Measurements from ENCODE around the gene CCDC74A.
"Not testable (repeated sequence)": the region's sequence is repeated elsewhere in the genome, so short reads cannot be mapped to it uniquely, and the experiment has no call there.

The CCDC74A gene

DNA sequence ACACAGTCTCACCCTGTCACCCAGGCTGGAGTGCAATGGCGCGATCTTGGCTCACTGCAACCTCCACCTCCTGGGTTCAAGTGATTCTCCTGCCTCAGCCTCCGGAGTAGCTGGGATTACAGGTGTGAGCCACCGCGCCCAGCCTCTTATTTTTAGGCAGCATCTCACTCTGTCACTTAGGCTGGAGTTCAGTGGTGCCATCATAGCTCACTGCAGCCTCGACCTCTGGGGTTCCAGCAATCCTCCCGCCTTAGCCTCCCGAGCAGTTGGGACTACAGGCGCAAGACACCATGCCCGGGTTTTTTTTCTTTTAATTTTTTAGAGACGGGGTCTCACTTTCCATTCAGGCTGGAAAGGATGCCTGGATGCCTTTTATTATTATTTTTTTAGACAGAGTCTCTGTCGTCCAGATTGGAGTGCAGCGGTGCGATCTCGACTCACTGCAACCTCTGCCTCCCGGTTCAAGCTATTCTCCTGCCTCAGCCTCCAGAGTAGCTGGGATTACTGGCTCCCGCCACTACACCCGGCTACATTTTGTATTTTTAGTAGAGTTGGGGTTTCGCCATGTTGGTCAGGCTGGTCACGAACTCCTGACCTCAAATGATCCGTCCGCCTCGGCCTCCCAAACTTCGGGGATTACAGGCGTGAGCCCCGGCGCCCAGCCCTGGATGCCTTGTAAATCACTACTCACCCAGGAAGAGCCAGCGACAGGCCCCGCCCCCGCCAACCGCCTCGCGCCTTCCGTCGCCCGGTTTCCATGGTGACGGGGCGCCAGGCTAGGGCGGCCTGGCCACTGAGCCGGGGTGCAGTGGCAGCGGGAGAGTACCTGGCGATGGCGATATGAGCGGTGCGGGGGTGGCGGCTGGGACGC, at the start of gene CCDC74A:
TSS of gene CCDC74A (plus strand) at position 758 of the 871 bp plus-strand sequence. CDS start at position 841, 83 bp downstream.
- not testable (repeated sequence) for DNase-seq (ENCODE audit: low read depth)

DNA sequence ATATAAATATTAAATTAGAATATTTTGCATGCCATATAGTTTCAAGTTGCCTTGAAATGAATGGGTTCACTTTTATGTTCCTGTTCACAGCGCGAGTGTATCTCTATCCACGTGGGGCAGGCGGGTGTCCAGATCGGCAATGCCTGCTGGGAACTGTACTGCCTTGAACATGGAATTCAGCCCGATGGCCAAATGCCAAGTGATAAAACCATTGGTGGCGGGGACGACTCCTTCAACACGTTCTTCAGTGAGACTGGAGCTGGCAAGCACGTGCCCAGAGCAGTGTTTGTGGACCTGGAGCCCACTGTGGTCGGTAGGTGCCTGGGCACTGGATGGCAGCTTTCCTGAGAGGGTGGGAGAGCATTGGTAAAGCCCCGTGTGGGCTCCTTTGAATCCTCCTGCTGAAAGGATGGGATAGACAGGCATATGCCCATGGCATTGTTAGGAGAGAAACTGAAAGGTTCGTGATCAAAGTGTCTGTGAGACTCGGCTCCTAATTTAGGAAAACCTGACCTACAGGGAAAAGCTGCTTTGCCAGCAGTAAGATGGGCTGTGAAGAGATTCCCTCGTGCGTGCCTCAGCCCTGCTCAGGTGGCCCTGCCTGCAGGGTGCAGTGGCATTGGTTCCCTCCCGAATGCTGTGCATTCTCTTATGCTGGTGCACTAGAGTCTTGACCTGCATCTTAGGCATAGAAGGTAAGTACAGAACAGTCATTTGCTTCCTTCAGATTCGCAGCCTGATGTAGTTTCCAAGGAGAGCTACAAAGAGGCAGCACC, 49.4 kb upstream of the CCDC74A start:
- not testable (repeated sequence) for DNase-seq (ENCODE audit: low read depth)

DNA sequence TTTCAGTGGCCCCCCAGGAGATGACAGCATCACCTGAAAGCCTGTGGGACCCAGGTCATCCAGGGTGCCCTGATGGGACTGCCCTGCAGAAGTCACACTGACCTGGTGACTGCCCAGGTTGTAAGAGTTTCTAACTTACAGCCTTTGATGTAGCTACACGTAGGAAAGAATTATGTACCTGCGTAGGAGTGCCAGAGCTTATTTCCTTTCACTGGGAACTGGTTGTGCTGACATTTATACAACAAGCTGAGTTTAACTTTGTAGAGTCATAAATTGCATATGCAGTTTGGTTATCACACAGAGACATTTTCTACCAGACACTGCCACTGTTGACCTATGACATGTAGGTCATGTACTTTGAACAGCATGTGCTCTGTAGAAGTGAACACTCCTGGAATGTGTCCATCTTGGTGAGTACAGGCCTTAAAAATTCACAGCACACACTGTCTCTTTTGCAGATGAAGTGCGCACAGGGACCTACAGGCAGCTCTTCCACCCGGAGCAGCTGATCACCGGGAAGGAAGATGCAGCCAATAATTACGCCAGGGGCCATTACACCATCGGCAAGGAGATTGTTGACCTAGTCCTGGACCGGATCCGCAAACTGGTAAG, 48.7 kb upstream of the CCDC74A start:
- not testable (repeated sequence) for DNase-seq (ENCODE audit: low read depth)

DNA sequence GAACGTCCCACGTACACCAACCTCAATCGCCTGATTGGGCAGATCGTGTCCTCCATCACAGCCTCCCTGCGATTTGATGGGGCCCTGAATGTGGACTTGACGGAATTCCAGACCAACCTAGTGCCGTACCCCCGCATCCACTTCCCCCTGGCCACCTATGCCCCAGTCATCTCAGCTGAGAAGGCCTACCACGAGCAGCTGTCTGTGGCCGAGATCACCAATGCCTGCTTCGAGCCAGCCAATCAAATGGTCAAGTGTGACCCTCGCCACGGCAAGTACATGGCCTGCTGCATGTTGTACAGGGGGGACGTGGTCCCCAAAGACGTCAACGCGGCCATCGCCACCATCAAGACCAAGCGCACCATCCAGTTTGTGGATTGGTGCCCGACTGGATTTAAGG, 47.3 kb upstream of the CCDC74A start:
- not testable (repeated sequence) for DNase-seq (ENCODE audit: low read depth)

DNA sequence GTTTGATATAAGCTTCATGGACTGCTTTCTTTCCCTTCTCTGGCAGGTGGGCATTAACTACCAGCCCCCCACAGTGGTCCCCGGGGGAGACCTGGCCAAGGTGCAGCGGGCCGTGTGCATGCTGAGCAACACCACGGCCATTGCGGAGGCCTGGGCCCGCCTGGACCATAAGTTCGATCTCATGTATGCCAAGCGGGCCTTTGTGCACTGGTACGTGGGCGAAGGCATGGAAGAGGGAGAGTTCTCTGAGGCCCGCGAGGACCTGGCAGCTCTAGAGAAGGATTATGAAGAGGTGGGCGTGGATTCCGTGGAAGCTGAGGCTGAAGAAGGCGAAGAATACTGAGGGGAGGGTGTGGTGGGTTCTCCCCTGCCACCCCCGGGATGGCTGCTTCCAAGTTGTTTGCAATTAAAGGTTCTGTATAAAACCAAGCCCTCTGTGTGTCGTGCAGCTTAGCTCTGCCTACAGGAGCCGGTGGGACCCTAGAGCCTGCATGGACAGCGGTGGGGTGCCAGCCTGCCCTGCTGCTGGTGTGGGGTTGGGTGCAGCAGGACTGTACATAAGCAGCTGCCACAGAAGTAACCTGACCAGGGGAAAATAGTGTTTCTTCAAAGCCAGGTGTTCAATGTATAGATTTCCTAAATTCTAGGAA, 45.1 kb upstream of the CCDC74A start:
- DNase-seq (ENCODE audit: low read depth), result not testable (repeated sequence)

DNA sequence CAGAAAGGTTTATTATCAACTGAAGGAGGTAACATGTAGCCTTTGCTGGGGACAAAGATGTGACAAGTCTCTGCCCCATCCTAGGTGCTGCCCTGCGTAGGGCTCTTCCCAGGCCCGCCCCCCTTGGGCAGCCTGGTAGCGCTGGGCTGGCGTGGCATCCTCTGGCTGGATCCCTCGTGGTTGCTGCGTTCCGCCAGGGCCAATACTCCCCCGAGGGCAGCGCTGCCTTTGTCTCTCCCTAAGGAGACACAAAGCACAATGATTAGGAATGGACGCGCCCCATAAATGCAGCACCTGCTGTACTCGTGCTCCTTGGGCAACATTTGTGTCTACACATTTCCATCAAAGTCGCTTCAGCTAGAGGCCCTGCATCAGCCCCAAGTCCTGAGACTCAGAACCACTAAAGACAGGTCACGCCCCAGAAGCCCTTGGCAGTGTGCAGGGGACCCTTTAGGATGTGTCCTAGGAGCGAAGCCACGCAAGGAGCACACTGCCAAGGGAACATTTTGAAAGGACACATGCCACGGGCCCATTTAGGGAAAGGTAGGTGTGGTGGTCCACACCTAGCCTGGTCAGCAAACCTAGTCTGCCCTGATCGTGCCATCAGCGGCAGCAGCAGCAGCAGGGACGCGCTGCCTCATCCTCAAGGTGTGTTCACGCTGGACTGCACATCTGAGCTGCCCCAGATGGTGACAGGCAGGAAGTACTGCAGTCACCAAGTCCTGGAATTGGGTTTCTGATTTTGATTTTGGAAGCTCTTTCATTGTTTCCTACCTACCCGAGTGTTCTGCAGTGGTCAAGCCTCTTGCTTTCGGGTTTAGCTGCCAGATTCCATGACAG, 43.5 kb upstream of the CCDC74A start:
- not testable (repeated sequence) for DNase-seq (ENCODE audit: low read depth)

DNA sequence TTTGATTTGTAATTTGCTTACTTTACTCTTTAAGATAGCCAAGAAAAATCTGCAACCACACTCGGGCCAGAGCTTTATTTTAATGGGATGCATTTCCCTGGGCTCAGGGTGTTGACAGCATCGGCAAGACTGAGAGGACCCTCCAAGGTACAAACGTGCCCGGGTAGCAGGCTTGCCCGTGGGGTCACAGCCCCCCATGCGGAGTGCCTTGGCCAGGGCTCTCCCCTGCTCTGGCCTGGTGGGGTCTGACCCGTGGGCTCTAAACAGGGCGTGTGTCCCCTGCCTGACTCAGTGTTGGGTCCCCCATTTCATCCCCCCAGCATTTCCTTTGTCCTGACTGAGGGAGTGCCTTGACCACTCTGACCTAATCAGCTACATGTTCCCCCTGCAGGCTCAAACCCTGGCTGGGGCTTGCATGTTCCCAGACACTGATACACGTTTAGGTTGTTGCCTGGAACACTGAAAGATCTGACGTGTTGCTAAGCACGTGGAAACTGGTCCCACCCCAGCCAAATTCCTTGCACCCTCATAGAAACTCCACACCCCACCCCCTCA, 42.7 kb upstream of the CCDC74A start:
- not testable (repeated sequence) for DNase-seq (ENCODE audit: low read depth)

DNA sequence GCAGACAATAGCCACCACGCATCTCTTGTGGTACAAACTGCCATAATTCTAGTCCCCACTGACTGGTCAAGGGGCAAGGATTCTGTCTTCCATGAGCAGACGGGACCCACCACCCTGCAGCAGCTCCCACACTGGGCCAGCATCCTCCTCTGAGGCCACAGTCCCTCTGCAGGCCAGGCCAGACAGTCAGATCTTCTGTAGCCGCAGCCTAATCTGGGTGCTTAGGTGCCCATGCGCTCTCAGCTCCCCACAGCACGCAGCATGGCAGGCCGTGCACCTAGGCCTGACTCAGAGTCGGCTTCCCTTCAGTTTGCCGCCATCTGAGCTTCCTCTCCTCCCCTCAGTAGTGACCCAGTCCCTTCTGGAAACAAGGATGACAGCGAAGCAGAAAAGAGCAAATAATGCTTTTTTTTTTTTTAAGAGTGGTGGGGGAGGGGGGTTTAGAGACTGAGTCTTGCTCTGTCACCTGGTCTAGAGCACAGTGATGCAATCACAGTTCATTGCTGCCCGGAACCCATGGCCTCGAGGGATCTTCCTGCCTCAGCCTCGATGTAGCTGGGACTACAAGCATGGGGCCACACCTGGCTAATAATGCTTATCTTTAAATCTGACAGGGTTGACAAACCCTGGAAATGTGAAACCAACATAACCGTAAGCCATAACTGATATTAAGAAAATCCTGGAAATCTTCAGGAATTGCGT, 41.3 kb upstream of the CCDC74A start:
- not testable (repeated sequence) for DNase-seq (ENCODE audit: low read depth)

DNA sequence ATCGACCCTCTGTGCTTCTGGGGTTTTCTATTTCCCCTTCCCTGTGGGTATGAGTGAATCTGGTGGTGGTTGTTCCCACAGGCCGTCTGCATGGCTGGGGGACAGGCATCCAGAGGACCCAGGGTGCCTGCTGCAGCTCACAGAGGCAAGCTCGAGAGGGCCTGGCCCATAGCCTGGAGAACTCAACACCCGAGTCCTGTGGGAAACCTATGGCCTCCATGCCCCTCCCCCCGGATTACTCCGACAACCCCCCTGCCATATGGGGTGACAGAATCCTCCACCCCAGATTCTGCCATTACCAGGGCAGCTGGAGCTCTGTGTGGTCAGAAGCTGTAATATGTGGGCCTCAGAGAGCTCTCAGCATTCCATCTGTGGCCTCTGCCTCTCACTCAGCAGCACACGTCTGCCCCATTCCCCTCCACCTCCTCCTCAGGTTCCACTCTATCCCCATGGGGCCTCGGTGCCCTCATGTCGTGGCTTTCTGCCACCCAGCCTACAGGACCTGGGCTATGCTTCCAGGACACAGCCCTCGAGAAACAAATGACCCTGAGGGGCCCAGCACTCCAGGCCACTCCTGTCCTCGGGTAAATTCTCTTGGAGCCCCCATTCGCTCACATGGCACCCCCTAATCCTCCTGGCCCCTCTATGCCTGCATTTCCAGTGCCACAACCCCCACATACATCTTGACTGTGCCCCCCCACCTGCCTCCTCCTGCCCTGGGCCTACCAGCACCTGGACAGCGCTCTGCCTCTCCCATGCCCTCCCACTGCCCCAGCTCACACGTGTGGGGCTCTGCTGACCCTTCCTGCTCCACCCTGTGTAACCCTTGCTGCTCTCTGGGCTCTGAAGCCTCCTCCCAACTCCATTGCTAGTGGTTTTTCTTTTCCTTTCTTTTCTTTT, 39.1 kb upstream of the CCDC74A start:
- DNase-seq (ENCODE audit: low read depth), result no peak

DNA sequence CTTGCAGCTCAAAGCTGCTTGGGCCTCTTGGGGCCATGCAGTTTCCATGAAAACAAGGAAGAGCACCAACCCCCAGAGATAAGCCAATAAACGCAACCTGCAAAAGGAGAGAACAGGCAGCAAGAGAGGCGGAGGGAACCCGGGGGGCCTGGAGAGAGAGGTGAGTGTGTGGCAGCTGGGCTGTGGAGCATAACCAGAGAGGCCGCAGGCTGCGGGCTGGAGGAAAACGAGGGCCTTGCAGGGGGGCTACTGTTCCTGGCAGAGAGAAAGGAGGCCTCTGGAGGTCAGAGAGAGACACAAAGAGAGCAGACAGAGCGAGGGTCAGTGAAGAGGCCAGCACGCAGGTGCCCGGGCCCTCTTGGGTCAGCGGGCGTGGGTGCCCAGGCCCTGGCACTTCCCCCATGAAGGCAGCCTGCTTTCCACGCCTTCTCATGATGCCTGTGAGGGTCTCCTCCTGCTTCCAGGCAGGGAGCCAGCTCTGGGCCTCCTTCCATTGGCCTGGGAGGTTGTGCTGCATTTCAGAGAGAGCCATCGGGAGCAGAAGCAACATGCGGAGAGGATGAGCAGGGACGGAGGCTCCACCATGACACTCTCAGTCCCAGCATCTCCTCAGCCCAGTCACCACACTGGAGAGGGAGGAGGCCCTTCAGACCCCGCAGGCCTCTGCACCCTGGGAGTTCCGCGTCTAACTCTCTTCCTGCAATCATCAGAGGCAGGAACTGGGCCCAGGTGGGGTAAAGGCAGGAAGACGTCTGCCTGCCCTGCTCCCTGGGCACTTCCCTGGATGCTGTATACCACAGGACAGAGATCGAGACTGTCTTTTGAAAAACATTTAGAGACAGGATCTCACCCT, 36.8 kb upstream of the CCDC74A start:
- DNase-seq (ENCODE audit: low read depth), result not testable (repeated sequence)

DNA sequence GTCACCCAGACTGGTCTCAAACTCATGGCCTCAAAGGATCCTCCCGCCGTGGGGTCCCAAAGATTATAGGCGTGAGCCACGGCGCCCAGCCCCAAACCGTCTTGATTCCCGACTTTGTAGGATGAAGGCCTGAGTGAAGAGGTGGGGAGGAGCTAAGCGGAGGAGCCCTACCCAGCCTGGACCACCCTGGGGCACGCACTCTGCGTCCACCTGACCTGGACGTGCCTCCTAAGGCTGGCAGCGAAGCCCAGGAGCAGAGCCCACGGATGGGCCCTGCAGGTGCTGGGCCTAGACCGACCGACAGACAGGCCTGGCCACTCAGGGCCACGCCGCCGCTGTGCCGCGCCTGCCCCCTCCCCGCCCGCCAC, 36.2 kb upstream of the CCDC74A start:
- DNase-seq (ENCODE audit: low read depth), result not testable (repeated sequence)

DNA sequence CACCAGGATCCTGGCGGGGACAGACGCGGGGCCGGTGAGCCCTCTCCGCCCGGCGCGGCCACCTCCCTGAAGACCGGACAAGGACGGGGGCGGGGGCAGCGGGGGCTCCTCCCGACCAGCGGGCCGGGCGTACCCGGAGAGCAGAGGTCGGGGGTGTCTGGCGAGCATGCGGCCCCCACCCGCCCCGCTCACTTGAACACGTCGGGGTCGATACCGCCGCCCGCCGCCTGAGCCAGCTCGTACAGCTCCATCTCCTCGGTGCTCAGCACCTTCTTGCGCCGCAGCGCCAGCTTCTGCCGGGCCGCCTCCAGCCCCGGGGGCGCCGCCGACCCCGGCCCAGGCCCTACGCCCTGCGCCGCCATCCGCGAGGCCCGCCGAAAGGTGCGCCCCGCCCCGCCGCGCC, 35.7 kb upstream of the CCDC74A start, which contains the start of gene MZT2A:
TSS of gene MZT2A (minus strand) at position 383 of the 403 bp plus-strand sequence. CDS start at position 362, 21 bp downstream.
- DNase-seq (ENCODE audit: low read depth), result not testable (repeated sequence)

DNA sequence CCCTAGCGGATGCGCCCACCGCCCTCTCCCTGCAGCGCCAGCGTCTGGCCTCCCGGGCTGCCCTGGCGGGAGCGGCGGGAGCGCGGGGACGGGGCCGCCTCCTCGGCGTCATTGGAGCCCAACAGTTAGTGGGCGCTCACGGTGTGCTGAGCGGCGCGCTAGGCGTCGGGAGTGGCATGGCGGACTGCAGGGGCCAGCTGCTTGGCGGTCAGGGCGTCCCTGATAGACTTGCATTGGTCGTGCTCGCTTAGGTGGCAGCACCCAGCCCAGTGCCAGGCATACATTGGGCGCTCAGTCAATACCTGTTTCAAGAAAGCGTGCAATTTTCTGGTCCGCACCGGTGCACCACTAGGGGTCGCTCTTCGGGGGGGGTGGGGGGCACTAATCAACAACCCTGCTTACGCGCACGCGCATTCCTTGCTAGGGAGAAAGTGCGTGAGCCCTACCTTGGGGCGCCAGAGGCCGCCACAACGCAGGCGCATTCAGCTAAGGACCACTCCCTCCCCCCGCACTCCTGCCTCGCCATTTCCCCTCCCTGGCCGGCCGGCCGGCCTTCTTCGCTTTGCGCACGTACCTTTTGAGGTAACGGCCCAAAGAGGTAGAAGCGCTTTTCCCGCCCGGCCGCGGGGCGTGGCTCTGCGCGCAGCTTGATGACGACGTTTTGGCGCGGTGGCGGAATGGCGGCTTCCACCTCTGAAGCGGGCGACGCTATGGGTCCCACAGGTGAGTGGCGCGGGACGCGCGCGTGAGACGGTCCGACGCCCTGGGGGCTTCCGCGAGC, 35.1 kb upstream of the CCDC74A start:
- DNase-seq (ENCODE audit: low read depth), result peak; percentile 52

DNA sequence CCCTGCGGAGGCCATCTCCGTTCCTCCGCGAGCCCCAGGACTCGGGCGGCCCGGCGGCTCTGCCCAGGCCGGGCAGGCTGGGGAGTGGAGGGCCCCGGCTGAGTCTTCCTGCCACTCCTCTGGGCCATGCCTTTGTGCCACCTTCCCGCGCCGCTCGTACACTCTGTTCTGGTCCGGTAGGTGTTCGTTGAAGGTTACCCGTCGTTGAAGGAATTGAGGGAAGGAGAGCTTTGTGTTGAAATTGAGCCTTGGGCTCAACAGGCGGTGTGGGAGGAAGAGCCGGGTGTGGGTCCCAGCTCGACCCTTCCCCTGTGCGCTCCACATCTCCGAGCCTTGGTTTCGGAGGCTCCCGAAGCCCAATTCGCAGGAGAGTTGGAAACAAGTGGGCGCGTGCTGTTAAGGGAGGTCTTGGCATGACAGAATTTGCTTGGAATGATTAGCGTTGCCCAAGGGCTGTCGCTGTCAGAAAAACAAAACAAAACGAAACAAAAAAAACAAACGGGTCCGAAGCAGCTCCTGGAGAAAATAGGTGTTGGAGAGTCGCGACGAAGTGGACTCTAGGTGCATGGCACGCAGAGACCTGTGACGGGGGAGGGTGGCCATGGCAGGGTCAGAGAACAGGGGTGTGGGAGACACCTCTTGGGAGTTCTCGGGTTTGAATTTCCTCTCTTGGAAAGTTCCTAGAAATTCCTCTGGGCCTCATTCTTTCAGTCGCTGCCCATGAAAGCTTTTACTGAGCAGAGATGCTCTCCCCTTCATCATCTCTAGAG, 34.3 kb upstream of the CCDC74A start:
- DNase-seq (ENCODE audit: low read depth), result no peak

DNA sequence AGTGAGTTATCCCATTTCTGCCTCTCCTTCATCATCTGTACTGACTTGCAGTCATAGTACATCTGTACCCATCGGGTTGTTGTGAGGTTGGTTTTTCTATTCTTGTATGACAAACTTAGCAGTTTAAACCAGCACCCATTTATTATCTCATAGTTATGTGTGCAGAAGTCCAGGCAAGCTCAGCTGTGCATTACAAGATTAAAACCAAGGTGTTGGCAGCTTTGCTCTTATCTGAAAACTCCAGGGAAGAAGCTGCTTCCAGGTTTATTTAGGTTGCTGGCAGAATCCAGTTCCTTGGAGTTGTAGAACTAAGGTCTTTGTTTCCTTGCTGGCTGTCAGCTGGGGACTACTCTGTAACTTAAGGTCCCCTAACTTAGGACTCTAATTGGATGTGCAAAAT, 32.2 kb upstream of the CCDC74A start:
- not testable (repeated sequence) for DNase-seq (ENCODE audit: low read depth)

DNA sequence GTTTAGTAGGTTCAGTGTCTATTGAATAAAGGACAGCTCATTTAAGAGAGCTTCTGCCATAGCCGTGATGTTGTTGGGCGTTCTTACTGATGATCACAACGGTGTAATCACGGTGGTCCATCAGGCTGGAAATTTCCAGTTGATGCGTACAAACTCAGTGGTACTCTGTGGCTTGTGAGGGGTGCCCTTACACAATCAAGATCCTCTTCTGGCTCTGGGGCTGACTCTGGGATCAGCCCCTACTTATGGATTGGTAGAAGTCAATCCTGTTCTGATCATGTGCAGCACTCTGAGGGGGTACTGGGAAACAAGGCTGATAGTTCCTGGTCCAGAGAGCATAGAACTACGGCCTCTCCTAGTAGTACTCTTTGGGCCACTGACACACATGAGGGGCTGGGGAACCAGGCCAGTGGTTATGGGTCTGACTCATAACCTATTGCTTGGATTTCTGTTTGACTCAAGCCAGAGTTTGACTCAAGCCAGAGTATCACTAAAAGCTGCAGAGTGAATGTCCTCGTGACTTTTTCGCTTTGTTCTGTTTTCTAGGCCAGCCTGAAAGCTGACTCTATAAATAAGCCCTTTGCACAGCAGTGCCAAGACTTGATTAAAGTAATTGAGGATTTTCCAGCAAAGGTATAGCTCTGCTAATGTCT, 29.2 kb upstream of the CCDC74A start:
- DNase-seq (ENCODE audit: low read depth), result not testable (repeated sequence)

Data from non-pigmented ciliary epithelial cell (primary cell).